ENCODE measurements around the gene SMPDL3B.

Gene SMPDL3B

DNA sequence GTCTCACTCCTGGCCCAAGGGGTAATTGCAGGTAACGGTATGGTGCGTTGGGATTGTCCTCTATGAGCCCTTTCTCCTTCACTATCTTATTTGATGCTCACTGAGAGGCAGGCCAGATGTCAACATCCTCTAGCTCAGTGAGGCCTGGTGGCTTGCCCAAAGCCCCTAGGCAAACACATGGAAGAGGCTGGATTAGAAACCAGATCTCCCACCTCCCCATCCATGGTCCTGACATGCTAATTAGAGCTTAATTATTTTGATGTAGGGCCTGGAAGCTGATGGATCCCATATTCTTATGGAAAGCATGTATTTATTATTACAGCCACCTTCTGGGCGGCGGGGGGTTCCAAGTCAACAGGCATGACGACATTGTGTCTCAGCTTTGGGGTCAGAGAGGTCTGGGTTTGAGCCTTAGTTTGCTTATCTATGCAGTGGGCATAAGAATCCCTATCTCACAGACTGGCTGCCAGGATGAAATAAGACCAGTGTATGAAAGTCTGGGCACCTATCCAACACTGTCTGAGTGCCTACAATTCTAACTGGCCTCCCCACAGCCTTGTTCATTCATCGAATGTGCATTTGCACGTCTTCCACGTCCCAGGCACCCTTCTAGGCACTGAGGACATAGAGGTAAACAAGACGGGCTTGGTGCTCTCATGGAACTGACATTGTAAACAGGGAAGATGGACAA lies 6.2 kb downstream of the SMPDL3B start:
- Histone ChIP-seq H3K27me3 (peaks cover 0 to 7% of the 10 kb centered on the region in 2 donors), H3K4me3 (no peak overlapping the region), H3K4me1 (no peaks in the 10 kb centered on the region), H3K27ac (no peak overlapping the region), H3K36me3 (no peaks in the 10 kb centered on the region), H3K9me3 (no peaks in the 10 kb centered on the region)
- intact Hi-C loops (cut with DNase I; ENCODE audit: low total_unique reads), result no loop called here
- no peak for DNase-seq
- TF ChIP-seq, protein P1, sequence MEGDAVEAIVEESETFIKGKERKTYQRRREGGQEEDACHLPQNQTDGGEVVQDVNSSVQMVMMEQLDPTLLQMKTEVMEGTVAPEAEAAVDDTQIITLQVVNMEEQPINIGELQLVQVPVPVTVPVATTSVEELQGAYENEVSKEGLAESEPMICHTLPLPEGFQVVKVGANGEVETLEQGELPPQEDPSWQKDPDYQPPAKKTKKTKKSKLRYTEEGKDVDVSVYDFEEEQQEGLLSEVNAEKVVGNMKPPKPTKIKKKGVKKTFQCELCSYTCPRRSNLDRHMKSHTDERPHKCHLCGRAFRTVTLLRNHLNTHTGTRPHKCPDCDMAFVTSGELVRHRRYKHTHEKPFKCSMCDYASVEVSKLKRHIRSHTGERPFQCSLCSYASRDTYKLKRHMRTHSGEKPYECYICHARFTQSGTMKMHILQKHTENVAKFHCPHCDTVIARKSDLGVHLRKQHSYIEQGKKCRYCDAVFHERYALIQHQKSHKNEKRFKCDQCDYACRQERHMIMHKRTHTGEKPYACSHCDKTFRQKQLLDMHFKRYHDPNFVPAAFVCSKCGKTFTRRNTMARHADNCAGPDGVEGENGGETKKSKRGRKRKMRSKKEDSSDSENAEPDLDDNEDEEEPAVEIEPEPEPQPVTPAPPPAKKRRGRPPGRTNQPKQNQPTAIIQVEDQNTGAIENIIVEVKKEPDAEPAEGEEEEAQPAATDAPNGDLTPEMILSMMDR (IDR thresholded peaks at IDR 0.05), result no peak

DNA sequence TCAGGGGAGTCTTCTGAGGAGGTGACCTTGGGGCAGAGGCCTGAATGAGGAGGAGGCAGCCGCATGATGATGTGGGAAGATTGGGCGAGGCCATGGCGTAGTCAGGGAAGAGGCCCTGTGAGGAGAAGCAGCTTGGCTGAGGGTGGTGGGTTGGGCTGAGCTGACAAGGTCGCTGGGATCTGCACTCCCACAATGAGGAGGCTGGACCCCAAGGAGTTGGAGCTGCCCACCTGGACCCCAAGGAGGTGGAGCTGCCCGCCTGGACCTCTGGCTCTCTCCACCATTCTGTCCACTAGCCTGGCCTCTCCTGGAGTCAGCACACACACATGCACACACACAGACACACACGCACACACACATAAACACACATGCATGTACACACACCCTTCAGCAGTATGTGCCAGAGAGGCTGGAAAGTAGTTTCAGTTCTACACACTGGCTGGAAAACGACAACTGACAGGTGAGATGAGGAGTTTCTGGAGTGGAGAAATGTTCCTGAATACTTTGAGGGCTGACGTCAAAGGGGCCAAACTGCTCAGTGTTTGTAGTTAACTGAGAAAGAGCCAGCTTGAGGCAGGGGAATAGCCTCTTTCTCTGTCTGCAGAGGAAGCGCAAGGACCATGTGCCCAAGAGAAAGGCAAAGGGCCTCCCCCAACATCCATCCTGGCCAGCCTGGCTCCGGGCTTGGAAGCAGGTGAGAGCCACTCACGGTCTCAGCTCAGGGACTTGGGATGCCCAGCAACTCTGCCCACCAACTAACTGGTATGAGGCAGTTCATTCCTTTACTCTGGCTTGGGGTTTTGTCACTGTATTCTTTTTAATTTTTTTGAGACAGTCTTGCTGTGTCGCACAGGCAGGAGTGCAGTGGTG lies 7.1 kb downstream of the SMPDL3B start:
- Histone ChIP-seq H3K4me3 (no peak overlapping the region), H3K27ac (no peak overlapping the region), H3K4me1 (no peaks in the 10 kb centered on the region), H3K27me3 (peaks cover 0 to 3% of the 10 kb centered on the region in 2 donors), H3K9me3 (no peaks in the 10 kb centered on the region), H3K36me3 (no peaks in the 10 kb centered on the region)
- TF ChIP-seq, protein P1 (IDR thresholded peaks at IDR 0.05), result no peak
- no peak for DNase-seq
- intact Hi-C loops (cut with DNase I; ENCODE audit: low total_unique reads), result no loop called here

DNA sequence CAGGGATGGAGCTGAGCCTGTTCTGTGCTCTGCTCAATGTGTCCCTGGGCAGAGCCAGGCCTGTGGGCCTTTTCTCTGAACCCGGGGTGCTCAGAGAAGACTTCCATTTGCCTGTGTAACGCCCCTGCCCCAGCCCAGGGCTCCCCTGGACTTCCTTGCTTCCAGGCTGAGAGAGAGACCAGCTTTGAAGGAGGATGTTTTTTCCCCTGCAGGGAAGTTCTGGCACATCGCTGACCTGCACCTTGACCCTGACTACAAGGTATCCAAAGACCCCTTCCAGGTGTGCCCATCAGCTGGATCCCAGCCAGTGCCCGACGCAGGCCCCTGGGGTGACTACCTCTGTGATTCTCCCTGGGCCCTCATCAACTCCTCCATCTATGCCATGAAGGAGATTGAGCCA lies 10.2 kb downstream of the SMPDL3B start:
- intact Hi-C loops (cut with DNase I; ENCODE audit: low total_unique reads), result no loop called here
- TF ChIP-seq, protein P1 (IDR thresholded peaks at IDR 0.05), result no peak
- Histone ChIP-seq H3K9me3 (no peaks in the 10 kb centered on the region), H3K36me3 (no peaks in the 10 kb centered on the region), H3K4me1 (no peaks in the 10 kb centered on the region), H3K27me3 (no peaks in the 10 kb centered on the region), H3K4me3 (no peak overlapping the region), H3K27ac (no peak overlapping the region)
- no peak for DNase-seq

DNA sequence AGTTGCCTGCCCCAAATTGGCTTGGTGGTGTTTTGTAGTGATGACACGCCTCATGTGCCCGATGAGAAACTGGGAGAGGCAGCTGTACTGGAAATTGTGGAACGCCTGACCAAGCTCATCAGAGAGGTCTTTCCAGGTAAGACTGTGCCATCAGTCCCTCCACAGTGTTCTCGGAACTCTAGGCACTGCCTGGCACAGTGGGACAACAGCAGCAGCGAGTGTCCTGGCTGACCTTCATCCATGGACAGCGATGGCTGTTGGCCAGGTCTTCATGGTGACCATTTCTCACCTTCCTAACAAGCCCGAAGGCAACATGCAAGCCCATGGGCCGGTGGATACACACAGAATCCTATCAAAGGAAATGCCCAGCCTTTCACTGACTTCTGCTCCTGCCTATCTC lies 14.2 kb downstream of the SMPDL3B start:
- intact Hi-C loops (cut with DNase I; ENCODE audit: low total_unique reads), result no loop called here
- H3K4me3 ChIP-seq, result no peak overlapping the region
- TF ChIP-seq, protein P1 (IDR thresholded peaks at IDR 0.05), result no peak
- H3K36me3 ChIP-seq, result no peaks in the 10 kb centered on the region
- H3K4me1 ChIP-seq, result no peaks in the 10 kb centered on the region
- no peak for DNase-seq
- no peaks in the 10 kb centered on the region for H3K27me3 ChIP-seq
- H3K9me3 ChIP-seq, result no peaks in the 10 kb centered on the region
- H3K27ac ChIP-seq, result no peak overlapping the region

DNA sequence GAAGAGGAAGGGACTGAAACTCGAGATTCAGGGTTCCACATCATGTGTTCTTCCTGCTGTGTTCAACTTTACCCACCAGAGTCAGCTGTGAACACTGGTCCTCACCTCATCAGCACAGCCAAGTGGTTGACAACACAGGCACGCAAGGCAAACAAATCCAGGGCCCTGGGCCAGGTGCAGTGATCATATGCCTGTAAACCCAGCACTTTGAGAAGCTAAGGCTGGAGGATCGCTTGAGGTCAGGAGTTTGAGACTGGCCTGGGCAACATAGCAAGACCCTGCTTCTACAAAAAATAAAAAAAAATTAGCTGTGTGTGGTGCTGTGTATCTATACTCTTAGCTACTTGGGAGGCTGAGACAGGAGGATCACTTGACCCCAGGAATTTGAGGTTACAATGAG lies 16.6 kb downstream of the SMPDL3B start:
- intact Hi-C loops (cut with DNase I; ENCODE audit: low total_unique reads), result no loop called here
- no peaks in the 10 kb centered on the region for H3K9me3 ChIP-seq
- no peaks in the 10 kb centered on the region for H3K27me3 ChIP-seq
- no peaks in the 10 kb centered on the region for H3K36me3 ChIP-seq
- no peak overlapping the region for H3K4me3 ChIP-seq
- no peak for DNase-seq
- H3K4me1 ChIP-seq, result no peaks in the 10 kb centered on the region
- no peak overlapping the region for H3K27ac ChIP-seq
- TF ChIP-seq, protein P1 (IDR thresholded peaks at IDR 0.05), result no peak
